GM20431 (cell line): Measurements from ENCODE around the gene CCS.
"Not testable (repeated sequence)": the region's sequence is repeated elsewhere in the genome, so short reads cannot be mapped to it uniquely, and the experiment has no call there.

ENCODE experiments used
- in situ Hi-C: fragments of 300-500 bp; cut with MseI, MboI; formaldehyde crosslinking; loops from one replicate; pipeline ENCODE4 v1.15.0; 2020; ENCODE audit warnings: low sequenced_read_pairs; ENCODE audit not compliant: unreplicated experiment

Gene CCS

DNA sequence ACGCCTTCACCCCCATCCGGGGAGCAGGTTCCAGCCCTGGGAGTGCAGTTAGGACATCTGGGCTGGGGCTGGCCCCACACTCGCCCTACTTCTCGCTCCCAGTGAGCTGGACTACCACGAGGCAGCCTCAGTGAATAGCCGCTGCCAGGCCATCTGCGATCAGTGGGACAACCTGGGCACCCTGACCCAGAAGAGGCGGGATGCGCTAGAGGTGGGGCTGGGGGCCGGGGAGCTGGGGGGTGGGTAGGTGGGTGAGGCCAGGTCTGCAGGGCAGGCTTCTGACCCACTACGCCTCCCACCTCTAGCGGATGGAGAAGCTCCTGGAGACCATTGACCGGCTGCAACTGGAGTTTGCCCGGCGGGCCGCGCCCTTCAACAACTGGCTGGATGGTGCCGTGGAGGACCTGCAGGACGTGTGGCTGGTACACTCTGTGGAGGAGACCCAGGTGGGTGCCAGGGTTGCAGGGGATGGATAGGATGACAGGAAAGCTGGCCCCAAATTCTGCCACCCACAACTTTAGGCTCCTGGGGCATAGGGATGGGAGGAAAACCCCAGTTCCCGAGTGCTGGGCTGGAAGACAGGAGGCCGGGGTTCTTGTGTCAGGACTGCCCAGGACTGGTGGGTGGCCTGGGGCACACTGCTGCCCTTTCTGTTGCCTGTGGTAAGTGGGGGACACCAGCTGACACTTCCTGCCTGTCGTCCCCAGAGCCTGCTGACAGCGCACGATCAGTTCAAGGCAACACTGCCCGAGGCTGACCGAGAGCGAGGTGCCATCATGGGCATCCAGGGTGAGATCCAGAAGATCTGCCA is 32.9 kb upstream of the CCS start:
- in situ Hi-C loops: loop anchor here (25.0 kb wide), 1 partner anchor 277 kb away; the partner anchor contains the start of gene RCE1

DNA sequence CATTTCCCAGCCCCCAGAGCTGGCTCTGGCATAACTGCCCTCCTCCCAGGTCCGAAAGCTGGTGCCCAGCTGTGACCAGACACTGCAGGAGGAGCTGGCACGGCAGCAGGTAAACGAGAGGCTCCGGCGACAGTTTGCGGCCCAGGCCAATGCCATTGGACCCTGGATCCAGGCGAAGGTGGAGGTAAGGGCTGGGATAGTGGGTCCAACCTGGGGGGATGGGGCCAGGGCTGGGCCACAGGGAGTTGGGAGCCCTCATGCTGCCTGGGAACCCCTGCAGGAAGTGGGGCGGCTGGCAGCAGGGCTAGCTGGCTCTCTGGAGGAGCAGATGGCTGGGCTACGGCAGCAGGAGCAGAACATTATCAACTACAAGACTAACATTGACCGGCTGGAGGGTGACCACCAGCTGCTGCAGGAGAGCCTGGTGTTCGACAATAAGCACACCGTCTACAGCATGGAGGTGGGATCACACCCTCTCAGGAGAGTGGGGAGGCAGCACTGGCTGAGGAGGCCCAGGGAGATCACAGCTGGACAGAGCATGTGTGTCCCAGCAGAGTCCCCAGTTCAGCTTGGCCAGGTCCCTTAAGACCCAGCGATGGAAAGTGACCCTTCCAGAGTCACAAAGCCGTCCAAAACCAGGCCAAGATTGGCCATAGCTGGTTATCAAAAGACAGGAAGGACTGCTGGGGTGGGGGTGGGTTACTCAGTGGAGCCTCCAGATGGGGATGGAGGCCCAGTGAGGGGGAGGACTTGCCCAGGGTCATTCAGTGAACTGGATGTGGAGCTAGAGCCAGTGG is 31.6 kb upstream of the CCS start:
- in situ Hi-C loops: loop anchor here (25.0 kb wide), 1 partner anchor 276 kb away; the partner anchor contains the start of gene RCE1

- in situ Hi-C loops: loop anchor here (25.0 kb wide), 1 partner anchor 275 kb away; the partner anchor contains the start of gene RCE1
Measured at GRCh38 chr11:66561975-66562248, 31.1 kb upstream of the CCS start.

GRCh38 chr11:66562275-66562674 is 30.7 kb upstream of the CCS start:
- in situ Hi-C loops: loop anchor here (25.0 kb wide), 1 partner anchor 275 kb away; the partner anchor contains the start of gene RCE1

GRCh38 chr11:66562907-66563583 is 29.9 kb upstream of the CCS start:
- in situ Hi-C loops: loop anchor here (25.0 kb wide), 1 partner anchor 274 kb away; the partner anchor contains the start of gene RCE1

- in situ Hi-C loops: loop anchor here (25.0 kb wide), 1 partner anchor 273 kb away; the partner anchor contains the start of gene RCE1
Measured at GRCh38 chr11:66563832-66564231, 29.2 kb upstream of the CCS start.

GRCh38 chr11:66564538-66564937 is 28.4 kb upstream of the CCS start:
- in situ Hi-C loops: loop anchor here (25.0 kb wide), 1 partner anchor 273 kb away; the partner anchor contains the start of gene RCE1

GRCh38 chr11:66564984-66565383 is 28.0 kb upstream of the CCS start:
- in situ Hi-C loops: loop anchor here (25.0 kb wide), 1 partner anchor 272 kb away; the partner anchor contains the start of gene RCE1

DNA sequence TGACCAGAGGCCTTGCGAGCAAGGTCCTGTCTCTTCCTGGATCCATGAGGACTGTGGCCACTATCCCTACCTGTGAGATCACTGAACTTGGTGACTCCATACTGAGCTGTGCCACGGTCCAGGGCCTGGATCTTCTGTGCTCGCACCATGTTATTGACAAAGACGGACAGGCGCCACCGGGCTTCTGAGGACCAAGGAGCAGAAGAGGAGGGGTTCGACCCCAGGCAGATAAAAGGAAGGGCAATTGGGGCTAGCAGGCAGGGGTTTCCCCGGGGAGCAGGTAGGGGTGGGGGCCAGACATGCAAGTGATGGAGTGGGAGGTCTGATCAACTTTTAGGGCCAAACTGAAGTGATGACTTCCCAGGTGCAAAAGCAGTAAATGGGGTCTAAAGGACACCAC is 26.8 kb upstream of the CCS start:
- in situ Hi-C loops: loop anchor here (25.0 kb wide), 1 partner anchor 271 kb away; the partner anchor contains the start of gene RCE1

GRCh38 chr11:66567787-66568123 is 25.2 kb upstream of the CCS start:
- in situ Hi-C loops: loop anchor here (25.0 kb wide), 1 partner anchor 270 kb away; the partner anchor contains the start of gene RCE1

DNA sequence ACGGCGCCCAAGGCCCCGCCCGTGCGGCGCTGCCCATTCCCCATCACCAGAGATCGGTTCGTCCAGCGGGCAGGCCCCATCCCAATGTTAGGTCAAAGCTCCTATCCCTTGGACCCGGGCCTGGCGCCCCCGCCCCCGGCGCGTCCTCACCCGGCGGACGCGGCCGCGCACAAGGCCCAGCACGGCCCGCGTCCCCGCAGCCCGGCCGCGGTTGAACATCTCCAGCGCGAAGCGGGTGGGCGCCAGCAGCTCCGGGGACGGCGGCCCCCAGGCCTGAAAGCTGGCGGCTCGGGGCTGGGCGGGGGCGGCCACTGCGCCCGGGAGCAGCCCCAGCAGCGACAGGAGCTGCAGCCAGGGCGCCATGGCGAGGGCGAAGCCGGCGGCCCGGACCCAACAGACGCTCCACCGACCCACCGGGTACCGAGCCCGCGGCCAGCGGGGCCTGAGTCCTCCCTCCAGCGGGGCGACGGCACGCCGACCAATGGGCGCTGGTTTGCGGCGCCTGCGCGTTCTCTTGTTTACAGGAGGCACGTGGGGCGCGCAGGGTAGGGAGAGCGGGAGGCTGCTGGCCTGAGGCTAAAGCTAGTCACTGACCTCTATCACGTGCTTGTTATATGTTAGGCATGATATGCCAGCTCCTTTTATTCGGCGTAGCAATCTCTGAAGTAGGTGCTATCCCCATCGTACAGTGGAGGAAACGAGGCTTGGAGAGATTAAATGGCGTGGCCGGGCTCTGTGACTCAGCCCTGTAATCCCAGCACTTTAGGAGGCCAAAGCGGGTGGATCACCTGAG is 24.7 kb upstream of the CCS start, which contains the start of gene CTSF:
Gene CTSF, minus strand, starts transcription at position 483 of the 793 bp plus-strand sequence. Its CDS starts 120 bp downstream, at position 363.
- in situ Hi-C loops: loop anchor here (25.0 kb wide), 1 partner anchor 269 kb away; the partner anchor contains the start of gene RCE1

GRCh38 chr11:66569076-66569475 is 23.9 kb upstream of the CCS start:
- in situ Hi-C loops: loop anchor here (25.0 kb wide), 1 partner anchor 268 kb away; the partner anchor contains the start of gene RCE1

DNA sequence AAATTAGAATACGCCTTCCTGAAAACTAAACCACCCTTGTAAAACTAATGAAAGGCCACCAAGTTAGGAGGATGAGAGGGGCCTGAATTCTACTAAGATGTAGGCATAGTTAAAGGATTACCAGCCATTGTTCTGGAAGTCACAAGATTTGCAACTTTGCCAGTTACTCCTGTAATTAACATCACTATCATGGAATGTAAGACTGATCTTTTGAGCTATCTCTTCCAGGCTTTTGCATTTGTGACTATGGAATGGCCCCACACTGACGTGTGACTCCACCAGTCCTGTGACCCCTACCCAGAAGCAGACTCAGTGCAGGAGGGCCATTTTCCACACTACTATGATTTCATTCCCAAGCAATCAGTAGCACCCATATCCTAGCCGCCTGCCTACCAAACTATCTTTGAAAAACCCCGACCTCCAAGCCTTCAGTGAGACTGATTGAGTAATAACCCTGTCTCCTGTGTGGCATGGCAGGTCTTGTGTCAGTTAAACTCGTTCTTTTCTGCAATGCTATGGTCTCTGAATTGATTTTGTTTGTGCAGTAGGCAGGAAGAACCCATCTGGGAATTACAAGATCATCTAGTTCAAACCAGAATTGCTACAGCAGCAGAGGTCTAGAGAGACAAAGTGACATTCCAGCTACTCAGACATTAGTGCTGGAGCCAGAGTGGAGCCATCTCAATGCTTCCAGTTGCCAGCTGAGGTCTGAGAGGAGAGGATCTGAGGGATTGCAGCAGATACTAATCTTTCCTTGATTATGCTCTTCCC is 22.7 kb upstream of the CCS start:
- in situ Hi-C loops: loop anchor here (10.0 to 25.0 kb wide), 2 partner anchors 105 to 267 kb away; partner anchors contain the start of genes RBM4B and RCE1

DNA sequence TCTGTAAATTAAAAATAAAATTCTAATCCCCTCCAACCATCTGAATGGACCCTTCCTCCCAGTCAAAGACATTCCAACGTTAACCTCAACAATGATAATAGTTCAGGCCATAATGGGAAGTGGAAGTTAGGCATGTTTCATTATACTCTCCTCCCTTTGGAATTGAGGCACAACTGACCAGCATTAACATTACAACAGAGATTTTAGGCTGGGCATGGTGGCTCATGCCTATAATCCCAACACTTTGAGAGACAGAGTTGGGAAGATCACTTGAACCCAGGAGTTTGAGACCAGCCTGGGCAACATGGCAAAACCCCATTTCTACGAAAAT is 22.2 kb upstream of the CCS start:
- in situ Hi-C loops: loop anchor here (10.0 to 25.0 kb wide), 2 partner anchors 104 to 266 kb away; partner anchors contain the start of genes RBM4B and RCE1

- in situ Hi-C loops: loop anchor here (10.0 kb wide), 1 partner anchor 96 kb away; the partner anchor contains the start of gene RBM4B
Measured at GRCh38 chr11:66579017-66579606, 13.9 kb upstream of the CCS start.

GRCh38 chr11:66580803-66581202 is 12.2 kb upstream of the CCS start:
- in situ Hi-C loops: no loop called here

GRCh38 chr11:66581261-66581660 is 11.7 kb upstream of the CCS start:
- in situ Hi-C loops: no loop called here

DNA sequence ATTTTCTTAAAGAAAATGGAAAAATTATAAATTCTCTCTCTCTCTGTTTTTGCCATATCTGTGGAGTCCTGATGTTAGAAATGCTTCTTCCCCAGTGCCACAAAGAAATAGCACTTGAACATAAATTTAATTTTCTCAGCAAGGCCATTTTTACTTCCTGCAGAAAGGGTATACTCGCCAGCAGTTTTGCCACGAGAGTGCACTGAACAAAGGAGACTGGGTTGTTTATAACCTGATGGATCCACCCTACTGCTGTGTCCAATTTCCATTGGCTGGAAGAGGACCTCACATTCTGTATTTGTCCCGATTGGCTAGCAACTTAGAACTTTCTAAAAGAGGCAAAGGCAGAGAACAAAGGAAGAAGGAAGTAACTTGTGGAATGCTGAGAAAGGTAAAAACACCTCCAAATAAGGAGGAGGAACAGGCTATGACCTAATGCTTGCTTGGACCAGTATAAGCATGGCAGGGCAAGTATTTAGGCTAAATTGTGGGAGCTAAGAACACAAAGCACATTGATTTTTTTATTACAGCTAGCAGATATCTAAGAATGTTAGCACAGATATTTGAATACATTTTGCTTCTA is 10.3 kb upstream of the CCS start:
- in situ Hi-C loops: not testable (repeated sequence)
